ENCODE data around the gene RNF208.

RNF208 gene

DNA sequence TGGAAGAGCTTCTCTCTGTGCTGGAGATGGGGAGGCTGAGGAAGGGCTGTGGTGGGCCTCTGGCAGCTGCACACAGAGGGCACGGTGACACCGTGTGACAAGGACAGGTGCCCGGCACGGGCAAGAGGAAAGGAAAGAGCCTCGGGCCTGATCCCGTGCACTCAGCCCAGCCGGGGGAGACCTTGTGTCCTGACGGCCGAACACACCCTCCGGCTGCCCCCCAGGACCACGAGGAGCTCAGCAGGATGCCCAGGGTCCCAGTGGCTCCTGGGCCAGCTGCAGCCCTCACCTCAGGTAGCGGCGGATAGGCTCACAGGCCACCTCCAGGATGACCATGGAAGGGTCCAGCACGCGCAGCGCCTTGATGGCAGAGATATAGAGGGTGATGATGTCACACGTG is 39.2 kb downstream of the RNF208 start:
- Histone ChIP-seq H3K27ac (ENCODE audit: extremely low read depth, low read depth, low read length) (no peak overlapping the region), H3K4me1 (ENCODE audit: control insufficient read depth, insufficient read depth, low read length) (peaks cover 8% of the 10 kb centered on the region), H3K4me3 (ENCODE audit: low read depth, low read length) (no peak overlapping the region), H3K9me3 (ENCODE audit: control insufficient read depth, insufficient read depth, low read depth, low read length) (no peaks in the 10 kb centered on the region), H3K36me3 (ENCODE audit: control insufficient read depth in 2 of 2, insufficient read depth in 1 of 2, low read length in 2 of 2) (peaks cover 0 to 92% of the 10 kb centered on the region in 2 experiments; a peak in 2 of 3 replicates)
- TF ChIP-seq OSR2 (tag by site-specific recombination; IDR thresholded peaks at IDR 0.05) (no peak), GLIS1 (tag by site-specific recombination; IDR thresholded peaks at IDR 0.05) (no peak), ZNF596 (tag by site-specific recombination; IDR thresholded peaks at IDR 0.05) (no peak), ZBTB8A (tag by site-specific recombination; IDR thresholded peaks at IDR 0.05) (no peak), ZNF140 (tag by site-specific recombination; IDR thresholded peaks at IDR 0.05) (no peak), PRDM4 (tag by site-specific recombination; IDR thresholded peaks at IDR 0.05) (no peak)
- ChIA-PET POLR2A (no interaction called here), CTCF (no interaction called here)

DNA sequence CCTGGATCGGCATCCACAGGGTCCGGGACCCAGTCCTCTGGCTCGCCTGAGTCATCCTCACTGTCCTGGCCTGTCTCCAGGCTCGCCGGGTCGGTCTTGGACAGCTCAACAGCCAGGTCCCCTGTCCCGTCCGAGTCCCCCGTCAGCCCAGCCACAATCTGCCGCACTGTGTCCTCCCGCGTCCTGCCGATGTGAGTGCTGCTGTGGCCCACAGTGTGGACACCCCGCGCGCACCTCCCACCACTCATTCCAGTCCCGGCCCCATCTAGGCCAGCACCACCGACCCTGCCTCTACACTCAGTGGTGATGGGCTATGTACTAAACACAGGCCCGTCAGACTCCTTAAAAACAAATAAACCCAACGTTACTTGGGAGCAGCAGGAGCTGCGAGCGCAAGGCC is 40.4 kb downstream of the RNF208 start:
- no peak overlapping the region for H3K4me3 ChIP-seq (ENCODE audit: low read depth, low read length)
- ChIA-PET CTCF (interaction anchor here (1.1 kb wide), 1 partner anchor 35 kb away, joined by 3 read pairs; no protein-coding TSS in a partner anchor), POLR2A (interaction anchor here (1.0 to 1.7 kb wide), 3 partner anchors 24 to 120 kb away, joined by 3 to 6 read pairs (median 3); partner anchors contain the start of genes NRARP and TUBB4B)
- H3K36me3 ChIP-seq (ENCODE audit: control insufficient read depth in 2 of 2, insufficient read depth in 1 of 2, low read length in 2 of 2): peaks cover 0 to 89% of the 10 kb centered on the region in 2 experiments; a peak in 2 of 3 replicates
- TF ChIP-seq ZBTB6 (tag by site-specific recombination; IDR thresholded peaks at IDR 0.05): no peak
- TF ChIP-seq, protein P1, sequence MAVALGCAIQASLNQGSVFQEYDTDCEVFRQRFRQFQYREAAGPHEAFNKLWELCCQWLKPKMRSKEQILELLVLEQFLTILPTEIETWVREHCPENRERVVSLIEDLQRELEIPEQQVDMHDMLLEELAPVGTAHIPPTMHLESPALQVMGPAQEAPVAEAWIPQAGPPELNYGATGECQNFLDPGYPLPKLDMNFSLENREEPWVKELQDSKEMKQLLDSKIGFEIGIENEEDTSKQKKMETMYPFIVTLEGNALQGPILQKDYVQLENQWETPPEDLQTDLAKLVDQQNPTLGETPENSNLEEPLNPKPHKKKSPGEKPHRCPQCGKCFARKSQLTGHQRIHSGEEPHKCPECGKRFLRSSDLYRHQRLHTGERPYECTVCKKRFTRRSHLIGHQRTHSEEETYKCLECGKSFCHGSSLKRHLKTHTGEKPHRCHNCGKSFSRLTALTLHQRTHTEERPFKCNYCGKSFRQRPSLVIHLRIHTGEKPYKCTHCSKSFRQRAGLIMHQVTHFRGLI (tag by site-specific recombination; IDR thresholded peaks at IDR 0.05): no peak
- TF ChIP-seq BCL11B (tag by site-specific recombination; IDR thresholded peaks at IDR 0.05; ENCODE audit: low read depth): no peak
- TF ChIP-seq, protein P2, sequence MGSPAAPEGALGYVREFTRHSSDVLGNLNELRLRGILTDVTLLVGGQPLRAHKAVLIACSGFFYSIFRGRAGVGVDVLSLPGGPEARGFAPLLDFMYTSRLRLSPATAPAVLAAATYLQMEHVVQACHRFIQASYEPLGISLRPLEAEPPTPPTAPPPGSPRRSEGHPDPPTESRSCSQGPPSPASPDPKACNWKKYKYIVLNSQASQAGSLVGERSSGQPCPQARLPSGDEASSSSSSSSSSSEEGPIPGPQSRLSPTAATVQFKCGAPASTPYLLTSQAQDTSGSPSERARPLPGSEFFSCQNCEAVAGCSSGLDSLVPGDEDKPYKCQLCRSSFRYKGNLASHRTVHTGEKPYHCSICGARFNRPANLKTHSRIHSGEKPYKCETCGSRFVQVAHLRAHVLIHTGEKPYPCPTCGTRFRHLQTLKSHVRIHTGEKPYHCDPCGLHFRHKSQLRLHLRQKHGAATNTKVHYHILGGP (tag by site-specific recombination; IDR thresholded peaks at IDR 0.05): no peak
- no peak for TF ChIP-seq ZNF768 (tag by site-specific recombination; IDR thresholded peaks at IDR 0.05)
- TF ChIP-seq OSR2 (tag by site-specific recombination; IDR thresholded peaks at IDR 0.05): no peak
- TF ChIP-seq ZSCAN16 (tag by site-specific recombination; IDR thresholded peaks at IDR 0.05): no peak
- TF ChIP-seq ZNF121 (tag by site-specific recombination; IDR thresholded peaks at IDR 0.05): no peak
- TF ChIP-seq ZNF146 (tag by site-specific recombination; IDR thresholded peaks at IDR 0.05): no peak
- no peak for TF ChIP-seq ZNF785 (tag by site-specific recombination; IDR thresholded peaks at IDR 0.05)
- TF ChIP-seq HIC1 (tag by site-specific recombination; IDR thresholded peaks at IDR 0.05): no peak
- TF ChIP-seq, protein P3, sequence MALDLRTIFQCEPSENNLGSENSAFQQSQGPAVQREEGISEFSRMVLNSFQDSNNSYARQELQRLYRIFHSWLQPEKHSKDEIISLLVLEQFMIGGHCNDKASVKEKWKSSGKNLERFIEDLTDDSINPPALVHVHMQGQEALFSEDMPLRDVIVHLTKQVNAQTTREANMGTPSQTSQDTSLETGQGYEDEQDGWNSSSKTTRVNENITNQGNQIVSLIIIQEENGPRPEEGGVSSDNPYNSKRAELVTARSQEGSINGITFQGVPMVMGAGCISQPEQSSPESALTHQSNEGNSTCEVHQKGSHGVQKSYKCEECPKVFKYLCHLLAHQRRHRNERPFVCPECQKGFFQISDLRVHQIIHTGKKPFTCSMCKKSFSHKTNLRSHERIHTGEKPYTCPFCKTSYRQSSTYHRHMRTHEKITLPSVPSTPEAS (tag by site-specific recombination; IDR thresholded peaks at IDR 0.05): no peak
- no peak for TF ChIP-seq HOXC10 (CRISPR knock-in tag; IDR thresholded peaks at IDR 0.05)
- TF ChIP-seq, protein P4, sequence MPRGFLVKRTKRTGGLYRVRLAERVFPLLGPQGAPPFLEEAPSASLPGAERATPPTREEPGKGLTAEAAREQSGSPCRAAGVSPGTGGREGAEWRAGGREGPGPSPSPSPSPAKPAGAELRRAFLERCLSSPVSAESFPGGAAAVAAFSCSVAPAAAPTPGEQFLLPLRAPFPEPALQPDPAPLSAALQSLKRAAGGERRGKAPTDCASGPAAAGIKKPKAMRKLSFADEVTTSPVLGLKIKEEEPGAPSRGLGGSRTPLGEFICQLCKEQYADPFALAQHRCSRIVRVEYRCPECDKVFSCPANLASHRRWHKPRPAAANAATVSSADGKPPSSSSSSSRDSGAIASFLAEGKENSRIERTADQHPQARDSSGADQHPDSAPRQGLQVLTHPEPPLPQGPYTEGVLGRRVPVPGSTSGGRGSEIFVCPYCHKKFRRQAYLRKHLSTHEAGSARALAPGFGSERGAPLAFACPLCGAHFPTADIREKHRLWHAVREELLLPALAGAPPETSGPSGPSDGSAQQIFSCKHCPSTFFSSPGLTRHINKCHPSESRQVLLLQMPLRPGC (tag by site-specific recombination; IDR thresholded peaks at IDR 0.05): no peak
- TF ChIP-seq ZBTB1 (tag by site-specific recombination; IDR thresholded peaks at IDR 0.05): no peak
- TF ChIP-seq GLIS1 (tag by site-specific recombination; IDR thresholded peaks at IDR 0.05): no peak
- no peak for TF ChIP-seq ZNF48 (tag by site-specific recombination; IDR thresholded peaks at IDR 0.05)
- TF ChIP-seq ZNF266 (tag by site-specific recombination; IDR thresholded peaks at IDR 0.05; ENCODE audit: low read depth): no peak
- no peak for TF ChIP-seq PRDM1 (tag by site-specific recombination; IDR thresholded peaks at IDR 0.05)
- H3K4me1 ChIP-seq (ENCODE audit: control insufficient read depth, insufficient read depth, low read length): no peaks in the 10 kb centered on the region
- H3K27ac ChIP-seq (ENCODE audit: extremely low read depth, low read depth, low read length): no peak overlapping the region
- no peaks in the 10 kb centered on the region for H3K9me3 ChIP-seq (ENCODE audit: control insufficient read depth, insufficient read depth, low read depth, low read length)

All from HEK293 (cell line).